ENCODE results near the gene YIPF5. TPM values are rescaled to one million over a fixed set of nuclear protein-coding genes. Genes with fewer than 3 reads are reported as not detected.

Gene YIPF5
- total RNA-seq, 4 donors from 2014 or later: 24.9 to 31.1 (median 28.5) TPM

GRCh38 chr5:144195448-144195847 lies 25.0 kb upstream of the YIPF5 start:
- no peaks in the 10 kb centered on the region for H3K36me3 ChIP-seq
- TF ChIP-seq POLR2AphosphoS5 (IDR thresholded peaks at IDR 0.05) (no peak), CTCF (IDR thresholded peaks at IDR 0.05) (no peak), EP300 (IDR thresholded peaks at IDR 0.05) (no peak), POLR2A (IDR thresholded peaks at IDR 0.05; ENCODE audit: low read depth) (no peak)
- H3K27ac ChIP-seq (replicated peaks in 1 of 4): no peak overlapping the region
- no peaks in the 10 kb centered on the region for H3K4me1 ChIP-seq
- 59% methylated on average over 4 of the region's 4 CpGs for WGBS
- H3K9me3 ChIP-seq: no peaks in the 10 kb centered on the region
- DNase-seq (ENCODE audit: extremely low spot score): no peak
- peaks cover 0 to 28% (median 0%) of the 10 kb centered on the region in 4 donors for H3K27me3 ChIP-seq
- intact Hi-C loops (cut with DNase I): no loop called here
- no peak overlapping the region for H3K4me3 ChIP-seq

- WGBS: 89% methylated on average over 2 of the region's 2 CpGs
Measured at GRCh38 chr5:144194144-144194543, 23.7 kb upstream of the YIPF5 start.

GRCh38 chr5:144192661-144193060 lies 22.2 kb upstream of the YIPF5 start:
- Histone ChIP-seq H3K27ac (replicated peaks in 1 of 4) (no peak overlapping the region), H3K9me3 (no peaks in the 10 kb centered on the region), H3K27me3 (peaks cover 0 to 14% (median 0%) of the 10 kb centered on the region in 4 donors), H3K4me1 (peaks cover 0 to 7% (median 6%) of the 10 kb centered on the region in 4 donors), H3K4me3 (no peak overlapping the region), H3K36me3 (no peaks in the 10 kb centered on the region)
- TF ChIP-seq EP300 (IDR thresholded peaks at IDR 0.05): no peak
- TF ChIP-seq CTCF (IDR thresholded peaks at IDR 0.05): no peak
- TF ChIP-seq POLR2A (IDR thresholded peaks at IDR 0.05; ENCODE audit: low read depth): no peak
- no peak for TF ChIP-seq POLR2AphosphoS5 (IDR thresholded peaks at IDR 0.05)
- intact Hi-C loops (cut with DNase I): no loop called here
- no peak for DNase-seq (ENCODE audit: extremely low spot score)

More at GRCh38 chr5:144194144-144194543, 23.7 kb upstream of the YIPF5 start:
- Histone ChIP-seq H3K9me3 (no peaks in the 10 kb centered on the region), H3K4me1 (no peaks in the 10 kb centered on the region), H3K27ac (replicated peaks in 1 of 4) (no peak overlapping the region), H3K36me3 (no peaks in the 10 kb centered on the region), H3K4me3 (no peak overlapping the region), H3K27me3 (peaks cover 0 to 25% (median 0%) of the 10 kb centered on the region in 4 donors)
- TF ChIP-seq POLR2AphosphoS5 (IDR thresholded peaks at IDR 0.05): no peak
- TF ChIP-seq CTCF (IDR thresholded peaks at IDR 0.05): no peak
- no peak for TF ChIP-seq EP300 (IDR thresholded peaks at IDR 0.05)
- no peak for TF ChIP-seq POLR2A (IDR thresholded peaks at IDR 0.05; ENCODE audit: low read depth)
- no peak for DNase-seq (ENCODE audit: extremely low spot score)
- intact Hi-C loops (cut with DNase I): no loop called here

- Histone ChIP-seq H3K27ac (replicated peaks in 1 of 4) (no peak overlapping the region), H3K9me3 (no peaks in the 10 kb centered on the region), H3K36me3 (no peaks in the 10 kb centered on the region), H3K4me3 (peak overlapping the region in 2 of 4 donors; percentile 3 to 4), H3K4me1 (peaks cover 0 to 13% (median 11%) of the 10 kb centered on the region in 4 donors), H3K27me3 (peaks cover 0 to 12% (median 0%) of the 10 kb centered on the region in 4 donors)
- no peak for TF ChIP-seq EP300 (IDR thresholded peaks at IDR 0.05)
- TF ChIP-seq CTCF (IDR thresholded peaks at IDR 0.05): peak in 2 of 3 experiments; percentile 9 to 29
- 25% methylated on average over 3 of the region's 3 CpGs for WGBS
- no peak for DNase-seq (ENCODE audit: extremely low spot score)
- intact Hi-C loops (cut with DNase I): no loop called here
Measured at GRCh38 chr5:144191998-144192397, 21.5 kb upstream of the YIPF5 start.

- Histone ChIP-seq H3K9me3 (no peaks in the 10 kb centered on the region), H3K27ac (replicated peaks in 1 of 4) (no peak overlapping the region), H3K4me1 (peaks cover 0 to 13% (median 11%) of the 10 kb centered on the region in 4 donors), H3K4me3 (peak overlapping the region in 2 of 4 donors; percentile 3 to 4), H3K27me3 (peaks cover 0 to 11% (median 0%) of the 10 kb centered on the region in 4 donors), H3K36me3 (no peaks in the 10 kb centered on the region)
- intact Hi-C loops (cut with DNase I): no loop called here
- WGBS: 86% methylated on average over 3 of the region's 3 CpGs
- DNase-seq (ENCODE audit: extremely low spot score): no peak
- TF ChIP-seq POLR2AphosphoS5 (IDR thresholded peaks at IDR 0.05) (no peak), POLR2A (IDR thresholded peaks at IDR 0.05; ENCODE audit: low read depth) (no peak), CTCF (IDR thresholded peaks at IDR 0.05) (no peak), EP300 (IDR thresholded peaks at IDR 0.05) (no peak)
Measured at GRCh38 chr5:144191531-144191930, 21.1 kb upstream of the YIPF5 start.

Data from esophagus muscularis mucosa (tissue), 4 donors.